ENCODE measurements around the gene PTPRF.
A peak's percentile ranks its signal among the peaks of the same experiment; 100 is the strongest.

PTPRF gene

DNA sequence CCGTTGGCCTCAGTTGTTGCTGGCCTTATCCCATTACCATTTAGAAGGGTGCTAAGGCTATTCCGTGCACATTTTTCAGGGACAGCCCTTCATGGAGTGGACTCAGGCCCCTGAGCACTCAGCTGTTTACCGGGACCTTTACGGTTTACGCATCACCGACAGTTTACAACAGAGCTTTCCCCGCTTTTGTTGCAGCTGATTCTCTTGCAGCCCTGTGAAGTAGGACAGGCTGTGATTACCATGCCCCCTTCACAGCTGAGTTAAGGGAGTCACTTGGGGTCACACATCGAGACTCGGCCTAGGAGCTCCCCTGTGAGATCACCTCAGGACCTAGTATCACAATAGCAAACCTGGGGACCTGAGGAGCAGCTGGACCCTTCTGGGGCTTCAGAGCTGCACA lies 41.9 kb downstream of the PTPRF start:
- Histone ChIP-seq H3K18ac (ENCODE audit: low read length) (peak overlapping the region; percentile 82), H2BK15ac (ENCODE audit: low read length) (no peak overlapping the region), H2AK5ac (ENCODE audit: low read depth, low read length) (peak overlapping the region; percentile 30), H4K8ac (ENCODE audit: low read depth, low read length) (no peak overlapping the region), H3K4me1 (ENCODE audit: control insufficient read depth in 2 of 2, insufficient read depth in 1 of 2, low read depth in 1 of 2, low read length in 2 of 2) (peaks cover 8 to 27% of the 10 kb centered on the region in 2 donors), H2BK12ac (ENCODE audit: low read length) (no peak overlapping the region), H3K4me2 (ENCODE audit: insufficient read depth, low read length, poor library complexity, severe bottlenecking) (peak overlapping the region; percentile 26), H3K14ac (ENCODE audit: low read length) (no peak overlapping the region), H2AFZ (ENCODE audit: low read length) (no peak overlapping the region), H3K4me3 (ENCODE audit: low read length in 2 of 2) (no peak overlapping the region), H3K27me3 (ENCODE audit: control insufficient read depth in 3 of 3, insufficient read depth in 3 of 3, low read depth in 1 of 3, low read length in 3 of 3) (no peaks in the 10 kb centered on the region), H3K36me3 (replicated peaks in 1 of 2; ENCODE audit: control insufficient read depth in 2 of 2, insufficient read depth in 2 of 2, low read length in 2 of 2) (peaks cover 26 to 71% of the 10 kb centered on the region in 2 donors), H4K91ac (ENCODE audit: low read depth, low read length, poor library complexity) (no peak overlapping the region), H3K9ac (ENCODE audit: low read depth, low read length, poor library complexity) (no peak overlapping the region), H2BK5ac (ENCODE audit: low read length) (no peak overlapping the region), H3K4ac (ENCODE audit: low read length) (no peak overlapping the region), H3K9me3 (replicated peaks in 1 of 2; ENCODE audit: control insufficient read depth in 2 of 2, insufficient read depth in 1 of 2, low read depth in 1 of 2, low read length in 2 of 2) (peaks cover 0 to 2% of the 10 kb centered on the region in 2 donors), H2BK120ac (ENCODE audit: low read depth, low read length) (no peak overlapping the region), H3K23ac (ENCODE audit: low read depth, low read length, poor library complexity) (no peak overlapping the region), H3K79me1 (ENCODE audit: low read depth, low read length) (peaks cover 7% of the 10 kb centered on the region), H3K27ac (replicated peaks; ENCODE audit: low read length) (peak overlapping the region; percentile 75)
- no CpG with 5 or more reads among the region's 9 CpGs for WGBS, 2 donors (ENCODE audit: extremely low coverage in 2 of 2, insufficient read length in 2 of 2, insufficient replicate concordance in 1 of 2)
- no peak for DNase-seq (ENCODE audit: low spot score)

- WGBS, 2 donors (ENCODE audit: extremely low coverage in 2 of 2, insufficient read length in 2 of 2, insufficient replicate concordance in 1 of 2): no CpG with 5 or more reads among the region's 11 CpGs
- Histone ChIP-seq H3K27ac (replicated peaks; ENCODE audit: low read length) (peak overlapping the region; percentile 75), H2BK12ac (ENCODE audit: low read length) (peak overlapping the region; percentile 8), H2BK15ac (ENCODE audit: low read length) (no peak overlapping the region), H3K4ac (ENCODE audit: low read length) (no peak overlapping the region), H3K4me2 (ENCODE audit: insufficient read depth, low read length, poor library complexity, severe bottlenecking) (no peak overlapping the region), H3K4me1 (ENCODE audit: control insufficient read depth in 2 of 2, insufficient read depth in 1 of 2, low read depth in 1 of 2, low read length in 2 of 2) (peaks cover 8 to 27% of the 10 kb centered on the region in 2 donors), H3K23ac (ENCODE audit: low read depth, low read length, poor library complexity) (no peak overlapping the region), H3K27me3 (ENCODE audit: control insufficient read depth in 3 of 3, insufficient read depth in 3 of 3, low read depth in 1 of 3, low read length in 3 of 3) (no peaks in the 10 kb centered on the region), H2AFZ (ENCODE audit: low read length) (no peak overlapping the region), H3K9me3 (replicated peaks in 1 of 2; ENCODE audit: control insufficient read depth in 2 of 2, insufficient read depth in 1 of 2, low read depth in 1 of 2, low read length in 2 of 2) (peaks cover 0 to 2% of the 10 kb centered on the region in 2 donors), H3K9ac (ENCODE audit: low read depth, low read length, poor library complexity) (no peak overlapping the region), H4K8ac (ENCODE audit: low read depth, low read length) (no peak overlapping the region), H3K18ac (ENCODE audit: low read length) (peak overlapping the region; percentile 76), H3K36me3 (replicated peaks in 1 of 2; ENCODE audit: control insufficient read depth in 2 of 2, insufficient read depth in 2 of 2, low read length in 2 of 2) (peaks cover 26 to 72% of the 10 kb centered on the region in 2 donors), H2AK5ac (ENCODE audit: low read depth, low read length) (peak overlapping the region; percentile 30), H3K4me3 (ENCODE audit: low read length in 2 of 2) (no peak overlapping the region), H2BK120ac (ENCODE audit: low read depth, low read length) (no peak overlapping the region), H2BK5ac (ENCODE audit: low read length) (no peak overlapping the region), H4K91ac (ENCODE audit: low read depth, low read length, poor library complexity) (no peak overlapping the region), H3K14ac (ENCODE audit: low read length) (no peak overlapping the region), H3K79me1 (ENCODE audit: low read depth, low read length) (peaks cover 7% of the 10 kb centered on the region)
- no peak for DNase-seq (ENCODE audit: low spot score)
Observed at GRCh38 chr1:43573066-43573800, 42.5 kb downstream of the PTPRF start.

DNA sequence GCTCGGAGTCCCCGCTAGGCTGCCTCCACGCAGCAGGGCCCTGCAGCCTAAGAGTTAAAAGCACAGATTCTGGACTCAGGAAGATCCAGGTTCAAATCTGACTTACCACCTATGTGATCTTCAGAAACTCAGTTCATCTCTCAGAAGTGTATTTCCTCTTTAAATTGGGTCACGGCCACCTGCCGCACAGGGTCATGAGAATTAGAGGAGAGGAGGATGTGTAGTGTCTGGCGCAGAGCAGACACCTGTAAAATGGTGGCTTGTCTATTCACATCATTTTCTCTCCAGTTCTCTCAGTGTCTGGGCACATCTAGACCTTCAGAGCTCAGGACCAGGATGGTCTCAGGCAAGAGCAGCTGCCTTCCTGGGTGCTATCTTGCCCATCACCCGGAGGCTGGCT lies 45.8 kb downstream of the PTPRF start:
- Histone ChIP-seq H4K91ac (ENCODE audit: low read depth, low read length, poor library complexity) (no peak overlapping the region), H3K4me1 (ENCODE audit: control insufficient read depth in 2 of 2, insufficient read depth in 1 of 2, low read depth in 1 of 2, low read length in 2 of 2) (peaks cover 6 to 21% of the 10 kb centered on the region in 2 donors), H2BK15ac (ENCODE audit: low read length) (no peak overlapping the region), H3K4me2 (ENCODE audit: insufficient read depth, low read length, poor library complexity, severe bottlenecking) (no peak overlapping the region), H3K79me1 (ENCODE audit: low read depth, low read length) (peaks cover 7% of the 10 kb centered on the region), H3K18ac (ENCODE audit: low read length) (no peak overlapping the region), H2BK12ac (ENCODE audit: low read length) (no peak overlapping the region), H4K8ac (ENCODE audit: low read depth, low read length) (no peak overlapping the region), H3K9ac (ENCODE audit: low read depth, low read length, poor library complexity) (no peak overlapping the region), H2AFZ (ENCODE audit: low read length) (no peak overlapping the region), H3K9me3 (replicated peaks in 1 of 2; ENCODE audit: control insufficient read depth in 2 of 2, insufficient read depth in 1 of 2, low read depth in 1 of 2, low read length in 2 of 2) (peaks cover 0 to 2% of the 10 kb centered on the region in 2 donors), H3K27ac (replicated peaks; ENCODE audit: low read length) (no peak overlapping the region), H3K36me3 (replicated peaks in 1 of 2; ENCODE audit: control insufficient read depth in 2 of 2, insufficient read depth in 2 of 2, low read length in 2 of 2) (peaks cover 39 to 80% of the 10 kb centered on the region in 2 donors), H2AK5ac (ENCODE audit: low read depth, low read length) (no peak overlapping the region), H3K27me3 (ENCODE audit: control insufficient read depth in 3 of 3, insufficient read depth in 3 of 3, low read depth in 1 of 3, low read length in 3 of 3) (no peaks in the 10 kb centered on the region), H2BK5ac (ENCODE audit: low read length) (no peak overlapping the region), H3K4ac (ENCODE audit: low read length) (no peak overlapping the region), H2BK120ac (ENCODE audit: low read depth, low read length) (no peak overlapping the region), H3K14ac (ENCODE audit: low read length) (no peak overlapping the region), H3K23ac (ENCODE audit: low read depth, low read length, poor library complexity) (no peak overlapping the region), H3K4me3 (ENCODE audit: low read length in 2 of 2) (no peak overlapping the region)
- WGBS, 2 donors (ENCODE audit: extremely low coverage in 2 of 2, insufficient read length in 2 of 2, insufficient replicate concordance in 1 of 2): no CpG with 5 or more reads among the region's 7 CpGs
- DNase-seq (ENCODE audit: low spot score): no peak

DNA sequence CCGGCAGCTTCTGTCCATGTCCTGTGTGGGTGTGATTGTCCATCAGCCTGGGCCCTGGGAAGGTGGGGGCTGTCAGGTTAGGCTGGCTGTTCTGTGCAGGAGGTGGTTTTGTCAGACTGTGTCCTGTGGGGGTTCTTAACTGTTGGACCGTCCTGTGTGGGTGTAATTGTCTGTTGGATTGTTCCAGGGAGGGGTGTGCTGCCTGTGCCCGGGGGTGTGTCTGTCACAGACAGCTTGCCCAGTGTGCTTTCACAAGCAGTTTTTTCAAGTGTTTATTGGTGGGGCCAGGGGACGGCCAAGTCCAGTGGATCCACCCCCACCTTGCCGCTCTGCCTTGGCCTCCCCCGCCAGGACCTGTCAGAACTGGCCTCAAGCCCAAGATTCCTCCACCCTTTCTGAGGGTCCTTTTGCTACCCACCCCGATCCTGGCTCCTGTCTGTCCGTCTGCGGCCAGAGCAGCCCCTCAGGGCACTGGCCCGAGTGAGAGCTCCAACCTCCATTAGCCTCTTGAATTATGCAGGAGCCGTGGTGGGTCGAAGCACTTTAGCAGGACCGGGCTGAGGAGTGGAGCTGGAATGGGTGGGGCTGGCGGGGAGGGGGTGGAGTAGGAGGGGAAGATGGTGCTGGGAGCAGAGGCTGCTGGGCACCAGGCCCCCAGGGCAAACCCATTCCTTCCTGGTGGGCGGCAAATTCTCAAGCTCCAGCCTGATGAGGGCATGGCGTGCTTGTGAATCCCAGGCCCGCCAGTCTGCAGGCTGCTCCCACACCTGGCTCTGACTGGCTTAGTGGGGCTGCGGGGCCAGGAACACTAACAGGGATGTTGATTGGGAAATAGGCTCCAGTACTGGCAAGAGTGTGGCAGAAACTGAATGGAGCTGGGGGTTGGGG lies 47.2 kb downstream of the PTPRF start:
- Histone ChIP-seq H2BK5ac (ENCODE audit: low read length) (peak overlapping the region; percentile 68), H3K9me3 (replicated peaks in 1 of 2; ENCODE audit: control insufficient read depth in 2 of 2, insufficient read depth in 1 of 2, low read depth in 1 of 2, low read length in 2 of 2) (no peaks in the 10 kb centered on the region), H2BK12ac (ENCODE audit: low read length) (no peak overlapping the region), H2AK5ac (ENCODE audit: low read depth, low read length) (no peak overlapping the region), H3K4ac (ENCODE audit: low read length) (no peak overlapping the region), H3K18ac (ENCODE audit: low read length) (peak overlapping the region; percentile 3), H3K79me1 (ENCODE audit: low read depth, low read length) (peaks cover 5% of the 10 kb centered on the region), H3K14ac (ENCODE audit: low read length) (no peak overlapping the region), H3K36me3 (replicated peaks in 1 of 2; ENCODE audit: control insufficient read depth in 2 of 2, insufficient read depth in 2 of 2, low read length in 2 of 2) (peaks cover 35 to 82% of the 10 kb centered on the region in 2 donors), H3K27me3 (ENCODE audit: control insufficient read depth in 3 of 3, insufficient read depth in 3 of 3, low read depth in 1 of 3, low read length in 3 of 3) (no peaks in the 10 kb centered on the region), H3K4me1 (ENCODE audit: control insufficient read depth in 2 of 2, insufficient read depth in 1 of 2, low read depth in 1 of 2, low read length in 2 of 2) (peaks cover 4 to 15% of the 10 kb centered on the region in 2 donors), H3K4me3 (ENCODE audit: low read length in 2 of 2) (no peak overlapping the region), H3K9ac (ENCODE audit: low read depth, low read length, poor library complexity) (no peak overlapping the region), H3K27ac (replicated peaks; ENCODE audit: low read length) (no peak overlapping the region), H4K8ac (ENCODE audit: low read depth, low read length) (no peak overlapping the region), H4K91ac (ENCODE audit: low read depth, low read length, poor library complexity) (no peak overlapping the region), H2BK15ac (ENCODE audit: low read length) (no peak overlapping the region), H3K4me2 (ENCODE audit: insufficient read depth, low read length, poor library complexity, severe bottlenecking) (no peak overlapping the region), H2AFZ (ENCODE audit: low read length) (no peak overlapping the region), H3K23ac (ENCODE audit: low read depth, low read length, poor library complexity) (peak overlapping the region; percentile 57), H2BK120ac (ENCODE audit: low read depth, low read length) (no peak overlapping the region)
- no CpG with 5 or more reads among the region's 18 CpGs for WGBS, 2 donors (ENCODE audit: extremely low coverage in 2 of 2, insufficient read length in 2 of 2, insufficient replicate concordance in 1 of 2)
- no peak for DNase-seq (ENCODE audit: low spot score)
